Measurements from ENCODE around the gene SEC61A1. TPM values are rescaled to one million over a fixed set of nuclear protein-coding genes. Genes with fewer than 3 reads are reported as not detected.

The SEC61A1 gene
- total and polyA plus RNA-seq, 2 donors, result 73.6 to 79.7 TPM

DNA sequence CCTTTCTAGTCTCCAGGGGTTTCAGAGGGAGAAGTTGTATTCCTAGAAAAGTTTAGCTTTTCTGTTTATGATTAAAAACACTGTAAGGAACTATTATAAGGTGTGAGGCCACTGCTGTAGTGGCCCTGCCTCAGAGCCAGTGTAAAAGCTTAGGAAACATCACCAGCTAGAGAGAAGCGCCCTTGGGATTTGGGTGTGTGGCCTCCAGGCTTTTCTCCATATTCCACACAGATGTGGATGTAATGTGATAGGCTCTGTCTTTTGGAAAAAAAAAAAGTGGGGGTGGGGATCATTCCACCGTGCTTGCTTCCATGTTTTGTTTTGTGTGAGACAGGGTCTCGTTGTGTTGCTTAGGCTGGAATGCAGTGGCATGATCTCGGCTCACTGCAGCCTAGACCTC, 13.9 kb downstream of the SEC61A1 start:
- Histone ChIP-seq H3K36me3 (ENCODE audit: control insufficient read depth in 2 of 2, insufficient read depth in 2 of 2, low read length in 1 of 2) (peaks cover 90 to 95% of the 10 kb centered on the region in 2 donors), H3K4me1 (ENCODE audit: control insufficient read depth in 2 of 2, insufficient read depth in 2 of 2, low read length in 2 of 2) (no peaks in the 10 kb centered on the region), H3K27ac (ENCODE audit: low read depth in 1 of 2, low read length in 1 of 2) (no peak overlapping the region), H3K27me3 (ENCODE audit: control insufficient read depth in 2 of 2, insufficient read depth in 1 of 2, low read length in 1 of 2) (no peaks in the 10 kb centered on the region), H3K9me3 (ENCODE audit: control insufficient read depth in 2 of 2, insufficient read depth in 1 of 2, low read length in 1 of 2) (no peaks in the 10 kb centered on the region), H3K4me3 (ENCODE audit: low read length in 2 of 2) (no peak overlapping the region)
- WGBS, result 97% methylated on average over 4 of the region's 4 CpGs
- DNase-seq (ENCODE audit: low read depth in 6 of 9, low spot score in 9 of 9), result no peak

GRCh38 chr3:128066676-128067075, 14.4 kb downstream of the SEC61A1 start:
- Histone ChIP-seq H3K4me3 (ENCODE audit: low read length in 2 of 2) (no peak overlapping the region), H3K4me1 (ENCODE audit: control insufficient read depth in 2 of 2, insufficient read depth in 2 of 2, low read length in 2 of 2) (no peaks in the 10 kb centered on the region), H3K36me3 (ENCODE audit: control insufficient read depth in 2 of 2, insufficient read depth in 2 of 2, low read length in 1 of 2) (peaks cover 90 to 95% of the 10 kb centered on the region in 2 donors), H3K27ac (ENCODE audit: low read depth in 1 of 2, low read length in 1 of 2) (no peak overlapping the region), H3K9me3 (ENCODE audit: control insufficient read depth in 2 of 2, insufficient read depth in 1 of 2, low read length in 1 of 2) (no peaks in the 10 kb centered on the region), H3K27me3 (ENCODE audit: control insufficient read depth in 2 of 2, insufficient read depth in 1 of 2, low read length in 1 of 2) (no peaks in the 10 kb centered on the region)
- 97% methylated on average over 9 of the region's 9 CpGs for WGBS
- DNase-seq (ENCODE audit: low read depth in 6 of 9, low spot score in 9 of 9), result no peak

- WGBS, result 87% methylated on average over 7 of the region's 7 CpGs
- no peak for DNase-seq (ENCODE audit: low read depth in 6 of 9, low spot score in 9 of 9)
- no peak overlapping the region for H3K4me3 ChIP-seq (ENCODE audit: low read length in 2 of 2)
- no peaks in the 10 kb centered on the region for H3K27me3 ChIP-seq (ENCODE audit: control insufficient read depth in 2 of 2, insufficient read depth in 1 of 2, low read length in 1 of 2)
- H3K9me3 ChIP-seq (ENCODE audit: control insufficient read depth in 2 of 2, insufficient read depth in 1 of 2, low read length in 1 of 2), result no peaks in the 10 kb centered on the region
- peaks cover 90 to 95% of the 10 kb centered on the region in 2 donors for H3K36me3 ChIP-seq (ENCODE audit: control insufficient read depth in 2 of 2, insufficient read depth in 2 of 2, low read length in 1 of 2)
- no peaks in the 10 kb centered on the region for H3K4me1 ChIP-seq (ENCODE audit: control insufficient read depth in 2 of 2, insufficient read depth in 2 of 2, low read length in 2 of 2)
- no peak overlapping the region for H3K27ac ChIP-seq (ENCODE audit: low read depth in 1 of 2, low read length in 1 of 2)
These were observed 15.3 kb downstream of the SEC61A1 start for GRCh38 chr3:128067489-128067888.

DNA sequence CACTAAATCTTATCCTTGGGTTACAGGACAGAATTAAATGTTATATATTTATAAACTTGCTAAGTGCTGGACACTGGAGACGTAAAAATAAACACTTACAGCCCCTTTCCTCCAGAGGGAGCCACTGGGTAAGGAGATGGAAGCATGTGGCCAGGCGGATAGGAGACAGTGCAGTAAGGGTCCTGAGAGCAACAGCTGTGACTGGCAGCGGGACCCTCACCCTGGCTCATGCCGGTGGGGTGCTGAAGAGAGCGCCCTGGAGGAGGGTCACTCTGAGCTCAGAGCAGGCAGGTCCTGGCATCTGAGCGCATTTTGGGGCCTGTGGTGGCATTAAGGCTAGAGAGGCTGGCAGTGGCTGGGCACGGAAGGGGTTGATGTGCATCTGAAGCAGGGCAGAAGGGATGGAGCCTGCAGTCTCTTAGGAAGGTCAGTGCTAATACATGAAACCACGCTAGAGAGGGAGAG, 16.0 kb downstream of the SEC61A1 start:
- Histone ChIP-seq H3K9me3 (ENCODE audit: control insufficient read depth in 2 of 2, insufficient read depth in 1 of 2, low read length in 1 of 2) (no peaks in the 10 kb centered on the region), H3K27ac (ENCODE audit: low read depth in 1 of 2, low read length in 1 of 2) (no peak overlapping the region), H3K36me3 (ENCODE audit: control insufficient read depth in 2 of 2, insufficient read depth in 2 of 2, low read length in 1 of 2) (peaks cover 93 to 96% of the 10 kb centered on the region in 2 donors), H3K27me3 (ENCODE audit: control insufficient read depth in 2 of 2, insufficient read depth in 1 of 2, low read length in 1 of 2) (no peaks in the 10 kb centered on the region), H3K4me3 (ENCODE audit: low read length in 2 of 2) (no peak overlapping the region), H3K4me1 (ENCODE audit: control insufficient read depth in 2 of 2, insufficient read depth in 2 of 2, low read length in 2 of 2) (no peaks in the 10 kb centered on the region)
- 95% methylated on average over 8 of the region's 8 CpGs for WGBS
- peak in 3 of 9 donors; percentile 13 to 38 (median 22) for DNase-seq (ENCODE audit: low read depth in 6 of 9, low spot score in 9 of 9)

- Histone ChIP-seq H3K36me3 (ENCODE audit: control insufficient read depth in 2 of 2, insufficient read depth in 2 of 2, low read length in 1 of 2) (peaks cover 89 to 96% of the 10 kb centered on the region in 2 donors), H3K9me3 (ENCODE audit: control insufficient read depth in 2 of 2, insufficient read depth in 1 of 2, low read length in 1 of 2) (no peaks in the 10 kb centered on the region), H3K4me1 (ENCODE audit: control insufficient read depth in 2 of 2, insufficient read depth in 2 of 2, low read length in 2 of 2) (no peaks in the 10 kb centered on the region), H3K4me3 (ENCODE audit: low read length in 2 of 2) (no peak overlapping the region), H3K27ac (ENCODE audit: low read depth in 1 of 2, low read length in 1 of 2) (no peak overlapping the region), H3K27me3 (ENCODE audit: control insufficient read depth in 2 of 2, insufficient read depth in 1 of 2, low read length in 1 of 2) (no peaks in the 10 kb centered on the region)
- WGBS, result 98% methylated on average over 15 of the region's 15 CpGs
- no peak for DNase-seq (ENCODE audit: low read depth in 6 of 9, low spot score in 9 of 9)
These were observed 17.0 kb downstream of the SEC61A1 start for GRCh38 chr3:128069271-128069670.

DNA sequence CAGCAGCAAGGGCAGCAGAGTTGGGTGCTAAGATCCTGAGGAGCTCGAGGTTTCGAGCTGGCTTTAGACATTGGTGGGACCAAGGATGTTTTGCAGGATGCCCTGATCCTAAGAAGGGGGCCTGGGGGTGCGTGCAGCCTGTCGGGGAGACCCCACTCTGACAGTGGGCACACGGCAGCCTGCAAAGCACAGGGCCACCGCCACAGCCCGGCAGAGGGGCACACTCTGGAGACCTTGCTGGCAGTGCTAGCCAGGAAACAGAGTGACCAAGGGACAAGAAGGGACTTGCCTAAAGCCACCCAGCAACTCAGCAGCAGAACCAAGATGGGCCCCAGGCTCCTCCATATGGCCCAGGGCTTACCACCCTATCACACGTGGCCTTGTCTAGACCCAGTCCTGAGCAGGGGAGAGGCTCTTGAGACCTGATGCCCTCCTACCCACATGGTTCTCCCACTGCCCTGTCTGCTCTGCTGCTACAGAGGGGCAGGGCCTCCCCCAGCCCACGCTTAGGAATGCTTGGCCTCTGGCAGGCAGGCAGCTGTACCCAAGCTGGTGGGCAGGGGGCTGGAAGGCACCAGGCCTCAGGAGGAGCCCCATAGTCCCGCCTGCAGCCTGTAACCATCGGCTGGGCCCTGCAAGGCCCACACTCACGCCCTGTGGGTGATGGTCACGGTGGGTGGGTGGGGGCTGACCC, 18.8 kb downstream of the SEC61A1 start:
- WGBS, result 97% methylated on average over 13 of the region's 13 CpGs
- Histone ChIP-seq H3K9me3 (ENCODE audit: control insufficient read depth in 2 of 2, insufficient read depth in 1 of 2, low read length in 1 of 2) (peaks cover 0 to 3% of the 10 kb centered on the region in 2 donors), H3K27ac (ENCODE audit: low read depth in 1 of 2, low read length in 1 of 2) (no peak overlapping the region), H3K36me3 (ENCODE audit: control insufficient read depth in 2 of 2, insufficient read depth in 2 of 2, low read length in 1 of 2) (peaks cover 75 to 84% of the 10 kb centered on the region in 2 donors), H3K4me3 (ENCODE audit: low read length in 2 of 2) (no peak overlapping the region), H3K4me1 (ENCODE audit: control insufficient read depth in 2 of 2, insufficient read depth in 2 of 2, low read length in 2 of 2) (peaks cover 7 to 10% of the 10 kb centered on the region in 2 donors), H3K27me3 (ENCODE audit: control insufficient read depth in 2 of 2, insufficient read depth in 1 of 2, low read length in 1 of 2) (peaks cover 4 to 7% of the 10 kb centered on the region in 2 donors)
- DNase-seq (ENCODE audit: low read depth in 6 of 9, low spot score in 9 of 9), result no peak

- H3K4me1 ChIP-seq (ENCODE audit: control insufficient read depth in 2 of 2, insufficient read depth in 2 of 2, low read length in 2 of 2), result peaks cover 10 to 15% of the 10 kb centered on the region in 2 donors
- 94% methylated on average over 11 of the region's 11 CpGs for WGBS
- H3K27me3 ChIP-seq (ENCODE audit: control insufficient read depth in 2 of 2, insufficient read depth in 1 of 2, low read length in 1 of 2), result peaks cover 12 to 16% of the 10 kb centered on the region in 2 donors
- no peak overlapping the region for H3K4me3 ChIP-seq (ENCODE audit: low read length in 2 of 2)
- H3K36me3 ChIP-seq (ENCODE audit: control insufficient read depth in 2 of 2, insufficient read depth in 2 of 2, low read length in 1 of 2), result peaks cover 66 to 76% of the 10 kb centered on the region in 2 donors
- H3K9me3 ChIP-seq (ENCODE audit: control insufficient read depth in 2 of 2, insufficient read depth in 1 of 2, low read length in 1 of 2), result peaks cover 1 to 4% of the 10 kb centered on the region in 2 donors
- DNase-seq (ENCODE audit: low read depth in 6 of 9, low spot score in 9 of 9), result no peak
- H3K27ac ChIP-seq (ENCODE audit: low read depth in 1 of 2, low read length in 1 of 2), result no peak overlapping the region
These were observed 19.7 kb downstream of the SEC61A1 start for GRCh38 chr3:128071771-128072453.

- Histone ChIP-seq H3K9me3 (ENCODE audit: control insufficient read depth in 2 of 2, insufficient read depth in 1 of 2, low read length in 1 of 2) (peaks cover 3 to 4% of the 10 kb centered on the region in 2 donors), H3K27me3 (ENCODE audit: control insufficient read depth in 2 of 2, insufficient read depth in 1 of 2, low read length in 1 of 2) (peaks cover 14 to 23% of the 10 kb centered on the region in 2 donors), H3K4me3 (ENCODE audit: low read length in 2 of 2) (no peak overlapping the region), H3K36me3 (ENCODE audit: control insufficient read depth in 2 of 2, insufficient read depth in 2 of 2, low read length in 1 of 2) (peaks cover 62 to 71% of the 10 kb centered on the region in 2 donors), H3K4me1 (ENCODE audit: control insufficient read depth in 2 of 2, insufficient read depth in 2 of 2, low read length in 2 of 2) (peaks cover 10 to 15% of the 10 kb centered on the region in 2 donors), H3K27ac (ENCODE audit: low read depth in 1 of 2, low read length in 1 of 2) (no peak overlapping the region)
- WGBS, result 93% methylated on average over 13 of the region's 13 CpGs
- no peak for DNase-seq (ENCODE audit: low read depth in 6 of 9, low spot score in 9 of 9)
These were observed 20.4 kb downstream of the SEC61A1 start for GRCh38 chr3:128072454-128073184.

Measured in thymus (tissue), 11 donors.